Ovary (tissue), 9 donors: ENCODE data around the gene CARS2. TPM values are rescaled to one million over a fixed set of nuclear protein-coding genes. Genes with fewer than 3 reads are reported as not detected.

ENCODE experiments used
- DNase-seq, 5 donors: peaks; one replicate each; pipeline ENCODE4 v3.0.0-alpha.2; 2019 to 2020
- H3K27ac ChIP-seq, 2 donors: fragments of 200-600 bp; one replicate each; pipeline versions ENCODE4 v1.5.1 to v1.8.0; 2019 to 2022
- H3K27me3 ChIP-seq: fragments of 200-600 bp; one replicate; pipeline ENCODE4 v1.8.0; 2022
- H3K36me3 ChIP-seq: fragments of 200-600 bp; sonication (generic); one replicate; pipeline ENCODE4 v1.5.1; 2019
- H3K4me1 ChIP-seq: one replicate; pipeline ENCODE4 v1.8.1; 2013; ENCODE audit warnings: mild to moderate bottlenecking, moderate library complexity; ENCODE audit not compliant: insufficient read depth
- H3K4me3 ChIP-seq: fragments of 200-600 bp; sonication (generic); one replicate; pipeline ENCODE4 v1.5.1; 2017
- H3K9me3 ChIP-seq, 2 donors: fragments of 200-600 bp in 1 of 2; sonication (generic) in 1 of 2; one replicate each; pipeline versions ENCODE4 v1.5.1 to v1.8.1; 2013 to 2019; ENCODE audit warnings: mild to moderate bottlenecking in 1 of 2, moderate library complexity in 1 of 2
- EP300 ChIP-seq: sonication (generic); formaldehyde crosslinking; IDR thresholded peaks from one replicate; pipeline ENCODE4 v1.6.1; 2017; ENCODE audit warnings: antibody characterized with exemption
- POLR2A ChIP-seq: fragments of 450-650 bp; IDR thresholded peaks from one replicate; pipeline ENCODE4 v1.6.1; 2017; ENCODE audit warnings: antibody characterized with exemption, mild to moderate bottlenecking, moderate library complexity
- WGBS, 3 donors: extraction: QIAGEN DNeasy Blood & Tissue Kit in 1 of 3; methylation state at CpG; one replicate each; pipeline versions ENCODE4 v1.1.5 to v1.1.7; 2013 to 2017; 5-methylcytosine and 5-hydroxymethylcytosine counted together
- intact Hi-C, 4 donors: fragments of 100-400 bp; cut with DNase I; formaldehyde crosslinking; loops; one replicate each; pipeline versions ENCODE4 v1.11.0 to v1.15.1; 2022 to 2023
- polyA plus RNA-seq, 2 donors: library from polyadenylated mRNA; stranded (reverse); fragments of 200-250 nt in 1 of 2; fragments of 350-450 nt in 1 of 2; fragmentation: Illumina TruSeq in 1 of 2; extraction: RNeasy Lipid Tissue Mini Kit (QIAGEN cat#74804) in 1 of 2; gene quantifications; one replicate each; pipeline ENCODE4 v1.2.3, GENCODE V29; 2013 to 2014
- total RNA-seq, 7 donors: library from RNA; depleted of rRNA in 2 of 7; stranded (reverse); fragments of >200 nt in 2 of 7; fragmentation: NEBNext Ultra II Directional in 3 of 7; extraction: Animal tissue kit (Norgen Biotek cat#: 25700) in 3 of 7; gene quantifications; one replicate each; pipeline versions ENCODE4 v1.1.0 to v1.2.4, GENCODE V29; 2016 to 2023
- TF ChIP-seq, protein P1 (sequence below), 3 donors: fragments of 450-650 bp in 2 of 3; fragments of 200-600 bp in 1 of 3; IDR thresholded peaks; one replicate each; pipeline versions ENCODE4 v1.5.1 to v1.8.0; 2016 to 2022; ENCODE audit warnings: antibody characterized with exemption in 3 of 3, mild to moderate bottlenecking in 1 of 3
- donor health status: DM: no; HTN: no; CAD: no; lungs with moderate emphysema.
- donor health status: DM: no; HTN: no; CAD: no.
- donor health status: Bipolar disorder and iron deficiency.
- donor health status: DM: yes; HTN: yes; CAD: no.
- donor health status: DM: no; HTN: no; CAD: no.
- donor health status: DM: yes; HTN: yes; CAD: no.

Gene CARS2
- total and polyA plus RNA-seq, 9 donors: 34.1 to 65.2 (median 44.3) TPM

DNA sequence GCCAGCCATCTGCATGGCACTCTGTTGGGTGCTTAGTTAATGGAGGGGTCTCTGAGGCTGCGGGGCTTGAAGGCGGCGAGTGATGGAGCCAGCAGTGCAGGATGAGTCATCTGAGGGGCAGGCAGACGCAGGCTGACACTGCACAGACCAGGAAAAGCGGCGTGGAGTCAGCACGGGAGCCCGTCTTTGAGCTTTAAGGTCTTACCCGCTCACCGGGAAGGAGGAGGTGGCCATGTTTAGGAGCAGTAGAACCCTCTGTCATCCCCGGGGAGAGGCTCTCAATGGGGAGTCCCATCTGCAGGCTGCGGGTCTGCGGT, 77.5 kb downstream of the CARS2 start:
- H3K4me1 ChIP-seq: peaks cover 18% of the 10 kb centered on the region
- 51 to 72% (median 71%) methylated on average over 13 of the region's 13 CpGs for WGBS, 3 donors
- no peaks in the 10 kb centered on the region for H3K27me3 ChIP-seq
- H3K9me3 ChIP-seq: no peaks in the 10 kb centered on the region
- no peak overlapping the region for H3K4me3 ChIP-seq
- TF ChIP-seq, protein P1, sequence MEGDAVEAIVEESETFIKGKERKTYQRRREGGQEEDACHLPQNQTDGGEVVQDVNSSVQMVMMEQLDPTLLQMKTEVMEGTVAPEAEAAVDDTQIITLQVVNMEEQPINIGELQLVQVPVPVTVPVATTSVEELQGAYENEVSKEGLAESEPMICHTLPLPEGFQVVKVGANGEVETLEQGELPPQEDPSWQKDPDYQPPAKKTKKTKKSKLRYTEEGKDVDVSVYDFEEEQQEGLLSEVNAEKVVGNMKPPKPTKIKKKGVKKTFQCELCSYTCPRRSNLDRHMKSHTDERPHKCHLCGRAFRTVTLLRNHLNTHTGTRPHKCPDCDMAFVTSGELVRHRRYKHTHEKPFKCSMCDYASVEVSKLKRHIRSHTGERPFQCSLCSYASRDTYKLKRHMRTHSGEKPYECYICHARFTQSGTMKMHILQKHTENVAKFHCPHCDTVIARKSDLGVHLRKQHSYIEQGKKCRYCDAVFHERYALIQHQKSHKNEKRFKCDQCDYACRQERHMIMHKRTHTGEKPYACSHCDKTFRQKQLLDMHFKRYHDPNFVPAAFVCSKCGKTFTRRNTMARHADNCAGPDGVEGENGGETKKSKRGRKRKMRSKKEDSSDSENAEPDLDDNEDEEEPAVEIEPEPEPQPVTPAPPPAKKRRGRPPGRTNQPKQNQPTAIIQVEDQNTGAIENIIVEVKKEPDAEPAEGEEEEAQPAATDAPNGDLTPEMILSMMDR (IDR thresholded peaks at IDR 0.05): no peak
- TF ChIP-seq POLR2A: no peak
- no peak for TF ChIP-seq EP300
- DNase-seq: peak in 1 of 5 donors; percentile 37
- intact Hi-C loops: no loop called here
- H3K27ac ChIP-seq: no peak overlapping the region
- H3K36me3 ChIP-seq: no peaks in the 10 kb centered on the region

DNA sequence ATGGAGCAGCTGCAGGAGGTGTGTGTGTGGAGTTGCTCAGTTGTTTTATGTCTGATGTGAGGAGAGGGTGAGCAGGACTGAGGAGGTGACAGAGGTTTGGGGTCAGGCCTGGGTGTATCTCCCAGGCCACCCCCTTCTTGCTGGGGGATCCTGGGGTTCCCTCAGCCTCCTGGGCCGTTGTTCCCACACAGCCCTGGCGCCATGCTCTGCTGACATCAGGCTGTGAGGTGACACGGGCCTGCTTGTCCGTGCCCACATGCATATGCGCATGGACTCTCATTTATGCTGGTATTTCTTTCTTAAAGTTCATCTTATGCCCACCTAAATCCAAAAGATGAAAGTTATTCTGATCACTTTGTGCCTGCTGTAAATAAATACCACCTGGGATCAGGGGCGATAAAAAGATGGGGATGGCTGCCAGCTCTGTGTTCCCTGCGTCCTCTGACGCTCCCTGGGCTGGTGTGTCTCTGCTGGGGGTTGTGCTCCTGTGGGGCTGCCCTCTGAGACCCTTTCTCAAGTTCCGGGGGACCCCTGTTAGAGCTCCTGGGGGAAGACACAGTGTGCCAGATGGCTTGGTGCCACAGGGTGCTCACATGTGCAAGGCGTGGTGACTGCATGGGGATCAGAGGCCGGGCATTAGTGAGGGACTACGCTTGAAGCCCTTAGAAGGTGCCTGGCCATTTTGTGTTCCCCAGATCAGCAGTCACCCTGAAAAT, 78.0 kb downstream of the CARS2 start:
- Histone ChIP-seq H3K4me3 (no peak overlapping the region), H3K4me1 (peaks cover 18% of the 10 kb centered on the region), H3K36me3 (no peaks in the 10 kb centered on the region), H3K9me3 (no peaks in the 10 kb centered on the region), H3K27ac (no peak overlapping the region), H3K27me3 (no peaks in the 10 kb centered on the region)
- WGBS, 3 donors: 68 to 81% (median 80%) methylated on average over 12 of the region's 12 CpGs
- DNase-seq: peak in 1 of 5 donors; percentile 19
- intact Hi-C loops: no loop called here
- no peak for TF ChIP-seq EP300
- TF ChIP-seq, protein P1 (IDR thresholded peaks at IDR 0.05): no peak
- no peak for TF ChIP-seq POLR2A

DNA sequence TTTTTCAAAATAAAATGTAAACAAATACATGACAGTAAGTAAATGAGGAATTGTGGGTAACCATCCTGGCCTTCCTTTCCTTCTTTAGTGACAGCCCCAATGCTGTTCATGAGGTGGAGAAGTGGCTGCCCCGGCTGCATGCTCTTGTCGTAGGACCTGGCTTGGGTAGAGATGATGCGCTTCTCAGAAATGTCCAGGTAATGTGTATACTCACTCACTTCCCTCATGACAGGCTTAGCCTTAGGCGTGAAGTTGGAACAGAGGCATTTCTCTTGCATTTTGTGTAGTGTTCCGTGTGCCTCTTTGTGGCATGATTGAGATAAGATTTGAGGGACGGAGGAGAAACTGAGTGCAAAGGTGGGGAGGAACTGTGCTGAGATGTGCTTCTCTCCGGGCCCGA, 78.6 kb downstream of the CARS2 start:
- Histone ChIP-seq H3K27me3 (no peaks in the 10 kb centered on the region), H3K4me3 (no peak overlapping the region), H3K27ac (no peak overlapping the region), H3K4me1 (peaks cover 18% of the 10 kb centered on the region), H3K36me3 (no peaks in the 10 kb centered on the region), H3K9me3 (no peaks in the 10 kb centered on the region)
- WGBS, 3 donors: 83 to 89% (median 86%) methylated on average over 8 of the region's 8 CpGs
- TF ChIP-seq EP300 (no peak), POLR2A (no peak)
- TF ChIP-seq, protein P1 (IDR thresholded peaks at IDR 0.05): no peak
- DNase-seq: no peak
- intact Hi-C loops: no loop called here

DNA sequence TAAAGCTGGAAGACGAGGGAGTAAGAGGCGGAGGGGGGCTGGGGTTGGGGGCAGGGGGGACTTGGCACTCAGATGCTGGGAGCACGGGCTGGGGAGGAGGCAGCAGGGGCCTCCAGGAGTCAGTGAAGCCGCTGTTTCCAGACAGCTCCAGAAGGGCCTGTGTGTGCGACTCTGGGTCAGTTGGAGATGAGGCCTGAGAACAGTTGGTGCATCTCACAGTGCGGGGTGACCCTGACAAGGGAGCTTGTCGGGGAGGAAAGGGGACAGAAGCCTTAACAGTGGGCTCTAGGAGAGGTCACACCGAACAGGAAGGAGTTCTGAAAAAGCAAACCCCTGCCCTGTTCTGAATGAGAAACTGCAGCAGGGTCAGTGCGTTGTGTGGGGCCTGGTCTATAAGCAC, 79.4 kb downstream of the CARS2 start:
- Histone ChIP-seq H3K9me3 (no peaks in the 10 kb centered on the region), H3K4me1 (peaks cover 18% of the 10 kb centered on the region), H3K36me3 (no peaks in the 10 kb centered on the region), H3K27ac (peak overlapping the region in 1 of 2 donors; percentile 34), H3K27me3 (no peaks in the 10 kb centered on the region), H3K4me3 (no peak overlapping the region)
- DNase-seq: no peak
- WGBS, 3 donors: 51 to 60% (median 56%) methylated on average over 9 of the region's 9 CpGs
- TF ChIP-seq, protein P1 (IDR thresholded peaks at IDR 0.05): no peak
- TF ChIP-seq EP300: no peak
- TF ChIP-seq POLR2A: no peak
- intact Hi-C loops: no loop called here
